GM21423 (cell line): ENCODE results near the gene P4HA2.

Experiments used
- ATAC-seq: cut with Tn5 transposase; IDR thresholded peaks from one replicate; pipeline ENCODE4 v1.9.1; 2021; ENCODE audit warnings: mild to moderate bottlenecking, moderate library complexity; ENCODE audit not compliant: unreplicated experiment

P4HA2 gene

GRCh38 chr5:132253008-132253441, 25.4 kb upstream of the P4HA2 start:
- no peak for ATAC-seq

GRCh38 chr5:132251220-132251725, 23.6 kb upstream of the P4HA2 start:
- no peak for ATAC-seq

- ATAC-seq = no peak
Observed at GRCh38 chr5:132250547-132250946, 22.9 kb upstream of the P4HA2 start.

GRCh38 chr5:132246806-132247205, 19.2 kb upstream of the P4HA2 start:
- no peak for ATAC-seq

- ATAC-seq = no peak
Observed at GRCh38 chr5:132245593-132245992, 17.9 kb upstream of the P4HA2 start.

- no peak for ATAC-seq
Observed at GRCh38 chr5:132243366-132243977, 15.8 kb upstream of the P4HA2 start.

GRCh38 chr5:132239776-132240175, 12.1 kb upstream of the P4HA2 start:
- ATAC-seq = no peak

GRCh38 chr5:132238901-132239500, 11.3 kb upstream of the P4HA2 start:
- ATAC-seq = no peak

- peak; percentile 59 for ATAC-seq
Observed at GRCh38 chr5:132238169-132238744, 10.6 kb upstream of the P4HA2 start.

- ATAC-seq = no peak
Observed at GRCh38 chr5:132237670-132238069, 10.0 kb upstream of the P4HA2 start.

GRCh38 chr5:132237141-132237540, 9.5 kb upstream of the P4HA2 start:
- no peak for ATAC-seq

GRCh38 chr5:132235340-132235739, 7.7 kb upstream of the P4HA2 start:
- no peak for ATAC-seq

- no peak for ATAC-seq
Observed at GRCh38 chr5:132234684-132235062, 7.0 kb upstream of the P4HA2 start.

GRCh38 chr5:132233811-132234683, 6.4 kb upstream of the P4HA2 start:
- no peak for ATAC-seq

GRCh38 chr5:132233081-132233480, 5.4 kb upstream of the P4HA2 start:
- ATAC-seq = no peak

- no peak for ATAC-seq
Observed at GRCh38 chr5:132232465-132232864, 4.8 kb upstream of the P4HA2 start.

GRCh38 chr5:132230871-132231270, 3.2 kb upstream of the P4HA2 start:
- no peak for ATAC-seq

GRCh38 chr5:132229236-132229635, 1.6 kb upstream of the P4HA2 start:
- no peak for ATAC-seq

- no peak for ATAC-seq
Observed at GRCh38 chr5:132228241-132229035, 785 bp upstream of the P4HA2 start.

- no peak for ATAC-seq
Observed at GRCh38 chr5:132227235-132227484, 493 bp downstream of the P4HA2 start.
